Activated effector memory CD4-positive, alpha-beta T cell treated with Interleukin-2 at 50 U/mL for 16 hours (primary cell): ENCODE measurements around the gene ZNF512B.

ENCODE experiments used
- DNase-seq: peaks from one replicate; pipeline ENCODE4 v3.0.0-alpha.2; 2020

The ZNF512B gene

GRCh38 chr20:63945921-63946920 lies 23.5 kb downstream of the ZNF512B start:
- DNase-seq = no peak

- DNase-seq = no peak
Observed at GRCh38 chr20:63945031-63945658, 24.6 kb downstream of the ZNF512B start.

- DNase-seq = no peak
Observed at GRCh38 chr20:63944078-63944941, 25.4 kb downstream of the ZNF512B start.

- DNase-seq = no peak
Observed at GRCh38 chr20:63943808-63944077, 26.0 kb downstream of the ZNF512B start.

DNA sequence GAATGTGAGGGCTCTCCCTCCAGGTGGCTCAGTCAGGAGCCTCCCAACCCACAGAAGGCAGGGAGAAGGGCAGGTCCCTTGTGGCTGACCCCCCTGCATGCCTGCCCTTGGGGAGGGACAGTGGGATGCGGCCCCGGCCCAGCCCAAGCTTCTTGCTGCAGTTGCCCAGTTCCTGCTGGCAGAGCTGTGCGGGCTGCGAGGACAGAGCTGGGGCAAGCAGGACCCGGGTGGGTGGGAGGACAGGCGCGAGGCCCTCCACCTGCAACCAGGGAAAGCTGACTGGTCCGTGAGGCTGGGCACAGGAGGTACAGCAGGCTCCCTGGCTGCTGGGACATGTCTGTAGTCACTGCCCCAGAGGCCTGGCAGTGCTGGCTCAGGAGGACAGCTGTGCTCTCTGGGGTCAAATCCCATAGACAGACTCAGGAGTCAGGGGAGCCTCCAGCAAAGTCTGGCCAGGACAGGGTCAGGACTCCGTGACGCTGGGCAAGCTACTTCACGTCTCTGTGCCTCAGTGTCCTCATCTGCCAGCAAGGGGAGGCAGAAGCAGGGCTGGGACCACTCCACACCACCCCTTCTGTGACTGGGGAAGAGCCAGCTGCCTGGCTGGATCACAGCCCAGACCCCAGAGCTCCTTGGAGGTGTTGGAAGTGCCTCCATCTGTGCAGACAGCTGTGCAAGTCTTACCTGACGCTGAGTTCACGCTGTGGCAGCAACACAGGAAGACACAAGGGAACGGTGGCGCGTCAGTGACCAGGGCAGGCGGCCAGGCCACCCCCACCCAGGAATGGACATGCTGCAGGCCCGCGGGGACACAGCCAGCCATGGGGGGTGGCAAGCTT lies 26.5 kb downstream of the ZNF512B start:
- no peak for DNase-seq

GRCh38 chr20:63942250-63942951 lies 27.3 kb downstream of the ZNF512B start:
- peak; percentile 39 for DNase-seq

- peak; percentile 80 for DNase-seq
Observed at GRCh38 chr20:63941282-63942081, 28.2 kb downstream of the ZNF512B start.

- DNase-seq = no peak
Observed at GRCh38 chr20:63940472-63941266, 29.1 kb downstream of the ZNF512B start.

DNA sequence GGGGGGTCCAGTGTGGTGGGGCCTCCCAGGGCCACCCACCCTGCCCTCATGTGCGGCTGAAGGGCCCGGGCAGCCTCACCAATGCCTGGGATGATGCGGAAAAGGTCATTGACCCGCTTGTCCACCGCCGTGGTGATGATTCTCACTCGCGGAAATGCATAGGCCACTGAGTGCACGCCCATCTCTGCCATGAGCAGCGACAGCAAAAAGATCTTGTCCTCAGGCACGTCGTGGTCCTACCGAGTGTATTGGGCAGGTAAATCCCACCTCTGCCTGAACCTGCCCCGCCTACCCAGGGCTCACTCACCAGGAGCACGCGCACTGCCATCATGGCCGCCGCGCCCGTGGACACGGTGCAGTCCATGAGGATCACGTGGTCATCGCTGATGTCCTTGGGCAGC lies 29.7 kb downstream of the ZNF512B start:
- DNase-seq = no peak

DNA sequence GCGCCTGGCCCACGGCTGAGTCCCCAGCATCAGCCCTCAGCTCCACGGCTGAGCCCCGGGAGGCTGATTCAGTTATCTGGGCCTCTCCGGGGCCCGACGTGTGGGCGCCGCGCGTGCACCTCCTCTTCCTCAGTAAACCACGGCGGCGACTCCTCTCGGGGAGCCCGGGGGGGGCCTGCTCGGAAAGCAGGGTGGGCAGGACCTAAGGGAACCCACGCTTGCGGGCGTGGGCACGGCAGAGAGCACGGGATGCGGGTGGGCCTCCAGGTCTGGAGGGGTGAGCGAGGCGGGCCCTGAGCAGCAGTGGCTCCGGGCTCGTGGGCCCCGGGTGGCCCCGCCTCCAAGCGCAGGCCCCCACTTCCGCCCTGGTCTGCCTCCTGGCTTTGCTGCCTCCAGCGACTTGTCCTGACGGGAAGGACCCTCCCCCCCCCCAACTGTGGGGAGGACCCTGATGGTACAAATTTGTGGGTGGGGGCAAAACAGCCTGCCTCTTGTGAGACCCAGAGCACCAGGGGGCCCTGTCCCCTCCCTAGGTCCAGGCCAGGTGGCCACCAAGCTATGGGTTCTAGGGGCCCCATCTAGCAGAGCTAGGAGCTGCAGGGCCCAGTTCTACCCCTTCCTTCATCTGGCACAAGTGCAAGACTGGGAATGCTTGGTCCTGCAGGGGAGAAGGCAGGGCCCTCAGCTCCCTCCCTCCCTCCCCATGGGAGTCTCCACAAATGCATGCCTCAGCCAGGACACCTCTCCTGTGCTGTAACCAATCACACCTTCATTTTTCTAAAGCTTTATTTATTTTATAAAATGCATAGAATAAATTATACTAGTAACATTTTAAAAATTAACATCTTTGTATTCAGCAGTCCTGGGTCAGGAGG lies 30.4 kb downstream of the ZNF512B start:
- no peak for DNase-seq

GRCh38 chr20:63937596-63937995 lies 32.1 kb downstream of the ZNF512B start:
- no peak for DNase-seq

DNA sequence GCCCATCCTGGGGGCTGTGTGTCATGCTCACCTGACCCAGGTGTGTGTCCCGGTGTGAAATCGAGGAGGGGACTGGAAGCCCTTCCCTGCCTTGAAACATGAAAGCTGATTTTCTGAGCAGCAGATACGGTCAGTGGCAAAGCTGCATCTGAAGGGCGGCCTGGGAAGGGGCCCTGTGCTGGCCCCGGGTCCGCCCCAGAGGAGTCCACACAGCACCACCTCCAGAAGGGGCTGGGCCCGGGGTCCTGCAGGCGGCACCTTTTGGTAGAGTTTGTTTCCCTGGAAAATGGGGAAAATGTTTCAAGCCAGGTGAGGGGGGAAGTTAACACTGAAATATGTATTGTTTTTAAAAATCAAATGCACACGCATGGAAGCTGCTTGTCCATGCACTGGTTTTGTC lies 34.3 kb downstream of the ZNF512B start:
- DNase-seq = no peak

GRCh38 chr20:63934271-63935068 lies 35.3 kb downstream of the ZNF512B start:
- DNase-seq = no peak

GRCh38 chr20:63933646-63934045 lies 36.1 kb downstream of the ZNF512B start:
- DNase-seq = no peak

- no peak for DNase-seq
Observed at GRCh38 chr20:63932606-63933160, 37.0 kb downstream of the ZNF512B start.

- DNase-seq = no peak
Observed at GRCh38 chr20:63931735-63932134, 38.0 kb downstream of the ZNF512B start.

DNA sequence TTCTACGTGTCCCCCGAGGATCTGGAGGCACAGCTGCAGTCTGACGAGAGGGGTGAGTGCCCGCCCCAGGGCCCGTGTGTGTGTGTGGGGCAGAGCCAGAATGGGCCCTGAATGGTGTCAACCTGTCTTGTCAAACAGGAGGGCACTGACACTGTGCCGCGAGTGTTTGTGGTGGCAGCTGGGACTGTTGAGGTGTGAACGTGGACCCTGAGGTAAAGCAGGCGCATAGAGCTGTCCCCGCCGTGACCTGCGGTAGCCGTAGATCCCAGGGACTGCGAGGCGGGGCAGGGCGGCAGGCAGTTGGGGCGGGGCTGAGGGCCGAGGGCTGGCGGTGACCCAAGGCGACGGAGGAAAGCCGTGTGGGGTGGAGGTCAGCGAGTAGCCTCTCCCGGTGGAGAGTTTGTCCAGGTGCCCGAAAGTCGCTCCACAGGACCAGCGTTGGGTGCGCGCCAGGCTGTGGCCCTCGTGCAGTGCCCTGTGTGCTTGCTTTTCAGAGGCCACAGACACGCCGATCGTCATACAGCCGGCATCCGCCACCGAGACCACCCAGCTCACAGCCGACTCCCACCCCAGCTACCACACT lies 38.7 kb downstream of the ZNF512B start:
- DNase-seq = no peak
